Dermis blood vessel endothelial cell (primary cell): ENCODE measurements around the gene DSCAM. TPM values are rescaled to one million over a fixed set of nuclear protein-coding genes. Genes with fewer than 3 reads are reported as not detected.
A peak's percentile ranks its signal among the peaks of the same experiment; 100 is the strongest.

Source experiments
- DNase-seq: peaks from one replicate; pipeline ENCODE4 v3.0.0; 2010
- total RNA-seq: library from RNA; depleted of rRNA; stranded (reverse); fragments of >200 nt; gene quantifications from 2 replicates; pipeline ENCODE4 v1.2.3, GENCODE V29; 2014

Gene DSCAM
- total RNA-seq, 1 donor from 2014 or later: under 0.01 TPM

GRCh38 chr21:40153351-40153750 lies 693.6 kb downstream of the DSCAM start:
- no peak for DNase-seq

- no peak for DNase-seq
These were observed 694.5 kb downstream of the DSCAM start for GRCh38 chr21:40152476-40152875.

- DNase-seq: no peak
These were observed 695.3 kb downstream of the DSCAM start for GRCh38 chr21:40151611-40152010.

- DNase-seq: no peak
These were observed 700.6 kb downstream of the DSCAM start for GRCh38 chr21:40146216-40146837.

GRCh38 chr21:40143822-40144525 lies 703.0 kb downstream of the DSCAM start:
- DNase-seq: peak; percentile 64

DNA sequence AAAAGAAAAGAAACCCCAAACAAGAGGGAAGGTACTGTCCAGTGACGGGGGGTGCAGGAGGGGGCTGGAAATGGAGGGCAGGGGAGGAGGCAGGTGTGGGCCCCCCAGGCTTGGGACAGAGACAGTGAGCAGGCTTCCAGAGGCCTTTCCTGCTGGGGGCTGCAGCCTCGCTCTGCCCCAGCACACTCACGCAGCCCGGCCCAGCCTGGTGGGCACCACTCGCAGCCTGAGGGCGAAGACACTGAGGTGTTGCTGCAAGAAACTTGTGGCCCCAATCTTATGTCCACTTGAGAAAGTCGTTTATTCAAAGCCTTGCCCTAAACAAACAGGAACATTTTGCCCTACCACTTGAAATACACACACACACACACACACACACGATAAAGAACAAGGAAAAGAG lies 705.3 kb downstream of the DSCAM start:
- DNase-seq: no peak

DNA sequence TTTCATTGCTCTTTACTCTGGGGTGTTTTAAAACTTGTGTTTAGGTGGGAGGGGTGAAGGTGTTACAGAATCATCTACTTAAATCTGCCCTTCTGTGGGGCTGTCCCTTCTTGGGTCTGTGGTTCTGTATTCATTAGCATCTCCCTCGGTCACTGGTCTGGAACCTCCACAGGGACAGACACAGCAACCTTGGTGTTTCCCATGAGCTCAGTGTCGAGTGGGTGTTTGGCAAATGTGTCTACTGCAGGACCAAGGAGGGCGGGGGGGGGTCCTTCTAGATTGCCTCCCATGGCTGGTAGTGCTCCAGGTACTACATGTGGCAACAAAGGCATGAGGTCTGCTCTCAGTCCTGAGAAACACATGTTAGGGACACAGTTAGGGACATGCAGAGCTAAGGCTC lies 706.3 kb downstream of the DSCAM start:
- DNase-seq: no peak

GRCh38 chr21:40139636-40140035 lies 707.3 kb downstream of the DSCAM start:
- DNase-seq: no peak

DNA sequence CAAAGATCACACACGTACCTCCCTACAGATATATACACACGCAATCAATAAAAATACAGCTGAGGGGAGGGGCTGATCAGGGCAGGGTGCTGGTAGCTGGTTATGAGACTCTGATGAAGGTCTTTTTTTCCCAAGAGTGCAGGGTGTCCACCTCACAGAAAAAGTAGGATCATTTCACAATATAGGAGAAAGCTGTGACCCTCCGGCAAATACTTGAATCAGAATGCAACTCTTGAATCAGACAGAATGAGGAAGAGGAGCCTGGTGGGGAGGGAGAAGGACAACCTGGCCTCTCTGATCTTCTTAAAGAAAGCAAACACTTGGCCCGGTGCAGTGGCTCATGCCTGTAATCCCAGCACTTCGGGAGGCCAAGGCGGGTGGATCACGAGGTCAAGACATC lies 710.4 kb downstream of the DSCAM start:
- DNase-seq: no peak

- no peak for DNase-seq
These were observed 712.0 kb downstream of the DSCAM start for GRCh38 chr21:40134731-40135492.

DNA sequence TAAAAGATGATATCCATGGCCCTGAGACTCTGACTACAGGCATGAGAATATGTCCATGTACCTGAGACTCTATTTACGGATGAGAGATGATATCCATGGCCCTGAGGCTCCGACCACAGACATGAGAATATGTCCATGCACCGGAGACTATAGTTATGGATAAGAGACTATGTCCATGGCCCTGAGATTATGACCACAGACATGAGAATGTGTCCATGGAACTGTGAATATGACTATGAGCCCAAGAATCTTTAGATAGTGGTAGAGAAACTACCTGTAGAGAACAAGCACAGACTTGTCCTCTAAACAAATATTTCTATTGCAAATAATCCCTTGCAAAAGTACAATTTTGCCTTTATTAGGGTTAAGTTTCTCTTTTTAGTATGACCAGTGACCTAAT lies 716.5 kb downstream of the DSCAM start:
- DNase-seq: no peak

DNA sequence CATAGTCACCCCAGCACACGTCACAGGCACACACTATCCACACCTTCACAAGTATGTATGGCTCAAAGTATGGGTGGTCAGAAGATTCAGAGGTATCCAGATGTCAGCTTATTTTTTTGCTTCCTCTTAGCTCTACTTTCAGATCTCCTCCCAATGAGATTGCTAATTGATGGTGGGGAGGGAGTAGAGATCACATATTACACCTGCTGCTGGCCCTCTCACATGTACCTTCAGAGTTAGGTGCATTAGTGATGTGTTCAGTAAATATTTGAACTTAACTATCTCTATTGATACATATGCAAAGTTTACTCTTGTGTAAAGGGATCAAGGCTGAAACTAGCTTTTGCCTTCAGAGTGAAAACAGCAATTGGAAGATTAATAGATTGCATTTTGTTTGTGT lies 717.1 kb downstream of the DSCAM start:
- DNase-seq: no peak

- no peak for DNase-seq
These were observed 718.1 kb downstream of the DSCAM start for GRCh38 chr21:40128891-40129290.

DNA sequence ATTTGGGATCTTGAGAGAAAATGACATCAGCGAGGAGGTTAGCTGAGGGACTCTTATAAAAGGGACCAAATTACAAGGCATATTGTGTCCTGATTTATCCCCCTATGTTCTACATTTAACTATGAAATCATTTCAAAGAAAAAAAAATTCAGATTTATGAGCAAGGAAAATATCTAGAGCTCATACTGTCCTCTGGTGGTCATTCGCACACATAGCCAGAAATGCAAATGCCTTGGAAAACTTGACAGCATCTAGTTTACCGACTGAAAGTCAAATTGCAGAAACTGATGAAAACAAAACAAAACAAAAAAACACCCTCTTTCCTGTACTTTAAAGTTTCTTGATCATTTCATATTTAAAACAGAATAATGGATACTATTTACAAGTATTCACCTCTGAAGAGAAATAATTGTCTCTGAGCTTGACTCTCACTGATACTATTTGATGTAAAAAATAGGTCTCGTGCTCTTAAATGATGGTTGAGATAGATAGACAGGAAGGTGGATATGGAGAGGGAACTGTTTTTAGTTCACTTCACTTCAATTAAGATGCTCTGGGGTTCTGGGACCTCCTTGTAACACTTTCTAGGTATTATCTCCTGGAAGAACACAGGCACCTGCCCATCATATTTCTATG lies 725.9 kb downstream of the DSCAM start:
- DNase-seq: no peak

DNA sequence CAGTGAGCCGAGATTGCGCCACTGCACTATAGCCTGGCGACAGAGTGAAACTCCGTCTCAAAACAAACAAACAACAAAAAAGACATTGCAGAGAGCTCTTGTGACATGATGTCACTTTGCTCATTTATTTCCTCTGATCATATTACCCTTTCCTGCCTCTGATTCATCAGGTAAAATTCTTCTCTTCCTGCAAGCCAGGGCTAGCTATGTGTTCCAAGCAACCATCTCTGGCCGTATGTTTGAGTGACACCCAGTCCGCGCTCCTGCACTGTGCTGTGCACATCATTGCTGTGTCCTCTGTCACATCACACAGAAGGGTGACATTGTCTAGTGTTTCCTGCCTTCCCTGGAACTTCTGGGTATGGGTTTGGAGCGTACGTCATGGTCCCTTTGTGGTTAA lies 728.4 kb downstream of the DSCAM start:
- no peak for DNase-seq

GRCh38 chr21:40117236-40117635 lies 729.7 kb downstream of the DSCAM start:
- DNase-seq: no peak

- DNase-seq: no peak
These were observed 731.2 kb downstream of the DSCAM start for GRCh38 chr21:40115775-40116174.

- DNase-seq: no peak
These were observed 744.3 kb downstream of the DSCAM start for GRCh38 chr21:40102682-40103081.

DNA sequence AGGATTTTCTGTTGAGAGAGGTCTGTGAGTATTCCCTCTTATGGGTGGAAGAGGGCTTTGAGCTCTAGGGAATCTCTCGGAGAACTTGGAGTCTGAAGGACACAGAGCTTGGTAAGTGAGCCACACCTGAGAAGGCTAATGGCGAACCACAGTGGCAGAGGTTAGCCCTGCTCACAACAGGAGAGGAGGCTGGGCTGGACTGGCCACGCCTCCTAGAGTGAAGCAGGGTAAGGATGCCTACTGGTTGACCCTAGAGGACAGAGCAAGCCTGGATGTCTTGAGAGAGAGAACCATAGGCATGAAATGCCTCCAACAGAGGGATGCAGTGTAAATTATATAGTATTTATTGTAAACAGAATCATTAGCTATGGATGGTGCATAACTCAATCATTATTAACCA lies 747.1 kb downstream of the DSCAM start:
- no peak for DNase-seq

DNA sequence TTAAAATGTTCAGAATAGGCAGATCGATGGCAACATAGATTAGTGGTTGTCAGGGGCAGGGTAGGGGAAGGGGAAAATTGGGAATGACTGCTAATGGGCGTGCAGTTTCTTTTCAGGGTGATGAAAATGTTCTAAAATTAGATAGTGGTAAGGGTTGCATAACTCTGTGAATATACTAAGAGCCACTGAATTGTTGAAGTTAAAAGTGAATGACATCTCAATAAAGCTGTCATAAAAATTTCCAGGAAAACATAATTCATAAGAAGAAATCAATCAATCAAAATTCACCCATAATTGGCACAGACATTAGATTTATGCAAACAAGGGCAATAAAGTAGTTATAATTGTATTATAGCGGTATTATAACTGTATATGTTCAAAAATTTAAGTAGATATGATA lies 751.5 kb downstream of the DSCAM start:
- DNase-seq: no peak

GRCh38 chr21:40080385-40080784 lies 766.6 kb downstream of the DSCAM start:
- DNase-seq: no peak

DNA sequence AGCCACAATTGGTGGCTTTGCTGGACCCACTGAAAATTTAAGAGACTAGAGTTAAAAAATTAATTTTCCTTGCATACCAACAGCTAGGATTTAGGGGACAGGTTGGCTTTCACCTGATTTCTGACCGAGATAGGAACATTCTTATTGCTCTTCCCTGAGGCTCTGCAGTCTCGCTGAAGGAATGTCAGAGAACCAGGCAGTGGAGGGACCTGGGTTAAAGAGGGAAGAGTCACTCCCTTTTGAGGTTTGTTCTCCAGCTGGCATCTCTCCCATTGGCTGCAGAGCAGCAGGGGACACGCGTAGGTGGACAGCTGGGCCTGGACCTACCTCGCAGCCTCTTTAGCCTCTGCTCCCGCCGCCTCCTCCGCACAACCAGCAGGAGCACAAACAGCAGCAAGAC lies 772.2 kb downstream of the DSCAM start:
- DNase-seq: no peak

- DNase-seq: no peak
These were observed 772.8 kb downstream of the DSCAM start for GRCh38 chr21:40074198-40074597.
